ENCODE measurements around the gene POMGNT2.
"Not testable (repeated sequence)": the region's sequence is repeated elsewhere in the genome, so short reads cannot be mapped to it uniquely, and the experiment has no call there.

The POMGNT2 gene

DNA sequence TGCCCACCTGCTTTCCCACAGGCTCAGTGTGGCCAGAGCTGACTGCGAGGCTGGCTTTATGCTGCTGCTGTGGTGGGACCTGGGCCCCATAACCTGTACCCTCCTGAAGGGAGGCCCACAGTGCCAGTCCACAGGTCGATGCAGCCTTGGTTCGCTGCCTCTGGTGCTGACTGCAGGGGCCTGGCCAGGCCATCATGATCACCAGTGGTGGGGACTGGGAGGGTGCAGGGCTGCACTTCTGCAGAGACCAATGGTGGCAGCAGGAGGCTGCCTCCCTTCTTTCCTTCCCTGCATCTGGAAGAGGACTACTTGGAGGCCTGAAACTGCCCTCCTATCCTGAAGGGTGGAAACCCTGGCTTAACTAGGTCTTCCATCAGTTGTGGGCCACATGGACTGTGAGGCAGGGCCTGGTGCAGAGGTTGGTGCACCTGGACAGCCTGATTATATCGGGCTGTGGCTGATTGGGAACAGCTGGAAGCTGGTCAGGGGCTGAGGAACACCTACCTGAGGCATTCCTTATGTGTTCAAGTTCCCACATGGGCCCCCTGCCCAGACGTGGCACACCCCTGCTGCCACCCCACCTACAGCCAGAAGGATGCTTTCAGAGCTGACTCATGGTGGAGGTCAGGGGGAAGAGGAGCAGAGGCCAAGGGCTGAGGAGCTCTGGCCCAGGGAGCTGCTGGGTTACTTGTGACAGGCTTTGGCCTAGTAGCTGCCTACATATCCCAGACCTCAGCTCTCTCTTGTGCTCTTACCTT is 29.8 kb downstream of the POMGNT2 start:
- no peak for DNase-seq

GRCh38 chr3:43074901-43075689 is 30.8 kb downstream of the POMGNT2 start:
- DNase-seq = no peak

- no peak for DNase-seq
Measured at GRCh38 chr3:43074482-43074881, 31.4 kb downstream of the POMGNT2 start.

- DNase-seq = no peak
Measured at GRCh38 chr3:43073836-43074220, 32.1 kb downstream of the POMGNT2 start.

GRCh38 chr3:43073116-43073835 is 32.6 kb downstream of the POMGNT2 start:
- DNase-seq = no peak

- no peak for DNase-seq
Measured at GRCh38 chr3:43072361-43072760, 33.5 kb downstream of the POMGNT2 start.

DNA sequence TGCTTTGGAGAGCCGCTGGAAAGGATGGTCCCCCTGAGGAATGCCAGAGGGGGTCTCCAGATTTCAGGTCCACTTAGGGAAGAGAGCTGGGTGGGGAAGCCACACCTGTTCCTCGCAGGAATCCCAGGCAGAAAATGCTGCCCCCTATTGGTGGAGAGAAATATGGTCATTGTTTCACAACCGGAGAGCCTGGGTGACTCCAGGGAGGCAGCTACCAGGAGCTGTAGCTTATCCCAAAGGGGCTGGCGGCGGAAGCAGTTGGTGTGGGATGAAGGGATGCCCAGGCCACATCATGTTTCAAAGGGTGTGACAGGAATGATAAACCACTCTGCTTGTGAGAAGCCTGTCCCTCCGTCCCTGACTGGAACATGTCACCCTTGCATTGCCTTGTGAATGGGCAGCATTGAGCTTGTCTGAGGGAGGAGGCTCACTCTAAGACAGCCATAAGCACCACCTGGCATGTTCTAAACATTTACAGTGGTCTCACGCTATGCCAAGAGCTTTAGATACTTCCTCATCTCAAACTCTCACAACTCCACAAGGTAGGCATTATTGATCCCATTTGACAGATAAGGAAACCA is 34.5 kb downstream of the POMGNT2 start:
- peak; percentile 47 for DNase-seq

DNA sequence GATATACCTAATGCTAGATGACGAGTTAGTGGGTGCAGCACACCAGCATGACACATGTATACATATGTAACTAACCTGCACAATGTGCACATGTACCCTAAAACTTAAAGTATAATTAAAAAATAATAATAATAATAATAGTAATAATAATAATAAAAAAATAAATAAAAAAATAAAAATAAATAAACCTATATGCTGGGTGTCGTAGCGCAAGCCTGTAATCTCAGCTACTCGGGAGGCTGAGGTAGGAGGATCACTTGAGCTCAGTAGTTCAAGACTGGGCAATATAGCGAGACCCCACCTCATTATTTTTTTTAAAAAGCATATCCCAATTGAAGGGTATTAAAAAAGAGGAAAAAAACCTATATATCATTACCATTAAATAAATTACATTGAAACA is 35.2 kb downstream of the POMGNT2 start:
- not testable (repeated sequence) for DNase-seq

DNA sequence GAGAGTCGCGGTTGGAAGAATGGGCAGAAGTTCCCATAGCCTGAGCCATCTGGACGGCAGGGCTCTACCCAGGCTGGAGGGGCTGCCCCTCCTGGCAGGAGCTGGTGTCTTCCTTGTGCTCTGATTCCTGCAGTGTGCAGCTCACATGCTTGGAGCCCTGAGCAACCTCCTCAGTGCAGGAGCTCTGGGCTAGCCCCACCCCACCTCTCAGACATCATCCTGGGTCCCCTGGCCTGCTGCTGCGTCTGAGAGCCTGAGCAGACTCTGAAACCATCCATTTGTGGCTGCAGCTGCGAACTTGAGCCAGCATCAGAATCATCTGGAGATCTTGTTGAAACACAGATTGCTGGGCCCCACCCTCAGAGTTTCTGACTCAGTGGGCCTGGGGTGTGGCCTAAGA is 42.8 kb downstream of the POMGNT2 start:
- no peak for DNase-seq

- no peak for DNase-seq
Measured at GRCh38 chr3:43062564-43063040, 43.3 kb downstream of the POMGNT2 start.

- DNase-seq = no peak
Measured at GRCh38 chr3:43062040-43062563, 43.8 kb downstream of the POMGNT2 start.

- DNase-seq = no peak
Measured at GRCh38 chr3:43061101-43061895, 44.6 kb downstream of the POMGNT2 start.

- DNase-seq = no peak
Measured at GRCh38 chr3:43059456-43059855, 46.4 kb downstream of the POMGNT2 start.

- DNase-seq = no peak
Measured at GRCh38 chr3:43055806-43056770, 49.8 kb downstream of the POMGNT2 start.

DNA sequence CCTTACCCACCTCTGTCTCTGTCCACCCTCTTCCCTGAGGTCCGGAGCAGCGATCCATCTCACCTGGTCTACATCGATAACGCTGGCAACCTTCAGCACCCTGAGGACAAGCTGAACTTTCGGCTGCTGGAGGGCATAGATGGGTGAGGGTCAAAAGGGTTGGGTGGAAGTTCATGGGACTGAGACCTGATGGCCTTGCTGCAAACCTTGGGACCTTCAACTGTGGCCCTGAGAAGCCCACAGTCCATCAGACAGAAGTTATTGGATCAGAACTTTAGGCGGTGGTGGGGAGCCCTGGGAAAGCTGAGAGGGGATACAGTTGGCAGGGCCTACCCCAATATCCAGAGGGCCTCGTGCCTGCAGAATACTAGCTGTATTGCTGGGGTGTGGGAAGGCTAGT is 50.5 kb downstream of the POMGNT2 start:
- no peak for DNase-seq

- no peak for DNase-seq
Measured at GRCh38 chr3:43054754-43055153, 51.1 kb downstream of the POMGNT2 start.

DNA sequence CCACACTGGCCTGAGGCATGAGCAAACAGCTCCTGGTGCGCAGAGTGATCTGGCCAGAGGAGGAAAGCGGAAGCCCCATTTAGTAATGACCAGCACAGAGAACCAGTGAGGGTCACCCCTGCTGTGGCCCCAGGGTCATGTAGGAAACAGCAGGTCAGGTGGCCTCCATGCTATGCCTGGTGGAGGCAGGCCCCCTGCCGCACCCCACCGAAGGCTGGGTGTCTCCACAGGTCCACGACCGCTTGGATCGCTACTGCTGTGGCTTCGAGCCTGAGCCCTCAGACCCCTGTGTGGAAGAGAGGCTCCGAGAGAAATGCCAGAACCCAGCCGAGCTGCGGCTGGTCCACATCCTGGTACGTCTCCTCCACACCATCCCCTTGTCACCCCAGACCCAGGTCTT is 52.6 kb downstream of the POMGNT2 start:
- no peak for DNase-seq

DNA sequence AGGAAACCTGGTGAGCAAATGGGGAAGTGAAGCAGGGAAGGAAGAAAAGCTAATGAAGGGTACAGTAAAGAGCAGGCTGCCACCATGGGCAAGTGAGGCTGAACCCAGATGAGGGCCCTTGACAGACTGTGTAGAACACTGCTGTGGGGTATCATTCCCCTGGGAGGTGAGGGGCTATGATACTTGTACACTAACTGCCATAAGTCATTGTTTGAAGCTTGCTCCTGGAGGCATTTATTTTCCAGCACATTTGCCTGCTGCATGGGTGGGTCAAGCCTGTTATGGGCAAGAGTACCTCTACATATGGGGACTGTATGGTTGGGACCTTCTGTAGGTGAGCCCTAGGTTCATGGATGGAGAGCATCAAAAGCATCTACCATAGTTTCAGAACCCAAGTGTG is 57.4 kb downstream of the POMGNT2 start:
- no peak for DNase-seq

DNA sequence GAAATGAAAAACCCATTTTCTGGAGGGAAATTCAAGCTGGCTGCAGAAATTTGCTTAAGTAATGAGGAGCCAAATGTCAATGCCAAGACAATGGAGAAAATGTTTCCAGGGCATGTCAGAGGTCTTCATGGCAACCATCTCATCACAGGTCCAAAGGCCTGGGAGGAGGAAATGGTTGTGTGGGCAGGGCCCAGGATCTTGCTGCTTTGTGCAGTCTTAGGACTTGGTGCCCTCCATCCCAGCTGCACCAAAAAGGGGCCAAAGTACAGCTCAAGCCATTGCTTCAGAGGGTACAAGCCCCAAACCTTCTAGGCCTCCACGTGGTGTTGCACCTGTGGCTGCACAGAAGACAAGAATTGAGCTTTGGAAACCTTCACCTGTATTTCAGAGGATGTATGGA is 59.3 kb downstream of the POMGNT2 start:
- DNase-seq = no peak

DNA sequence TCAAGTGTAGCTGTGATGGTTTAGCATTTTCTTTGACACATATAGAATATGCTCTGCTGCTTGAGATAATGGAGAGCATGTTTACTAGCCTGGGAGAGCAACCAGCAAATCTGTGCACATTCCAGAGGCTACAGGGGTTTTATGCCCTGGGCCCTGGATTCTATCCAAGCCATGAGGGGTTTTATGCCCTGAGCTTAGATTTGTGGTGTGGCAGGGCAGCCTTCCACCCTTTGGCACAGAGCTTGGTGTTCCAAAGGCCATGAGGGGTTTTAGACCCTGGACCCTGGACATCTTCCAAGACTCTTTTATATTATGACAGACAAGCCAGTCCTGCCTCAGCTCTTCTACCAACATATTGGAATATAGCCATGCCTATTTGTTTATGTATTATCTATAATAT is 60.8 kb downstream of the POMGNT2 start:
- DNase-seq = not testable (repeated sequence)

DNA sequence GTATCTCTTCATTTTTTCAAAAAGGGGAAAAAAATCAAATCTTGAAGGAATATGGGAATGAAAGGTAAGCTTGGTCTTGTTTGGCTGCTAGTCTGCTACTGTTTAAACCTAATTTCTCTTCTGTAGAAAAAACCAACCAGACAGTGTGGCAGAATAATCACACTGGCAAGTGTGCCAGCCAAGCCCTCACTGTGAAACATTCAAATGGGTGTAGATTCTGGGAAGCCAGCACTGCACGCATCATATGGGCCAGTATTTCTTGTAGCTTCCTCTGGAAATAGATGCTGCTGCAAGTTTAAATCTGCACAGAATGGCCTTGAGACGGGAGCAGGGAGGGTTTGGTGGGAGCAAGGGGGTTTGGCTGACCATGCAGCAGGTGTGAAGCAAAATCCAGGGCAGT is 62.1 kb downstream of the POMGNT2 start:
- DNase-seq = no peak

Measured in 8988T (cell line).